Activated CD8-positive, alpha-beta memory T cell treated with anti-CD3 and anti-CD28 coated beads, Interleukin-2, amount 50 U/mL, for 24 hours (primary cell): ENCODE data around the gene CD33.
"Not testable (repeated sequence)": the region's sequence is repeated elsewhere in the genome, so short reads cannot be mapped to it uniquely, and the experiment has no call there.

Source experiments
- DNase-seq: peaks from one replicate; pipeline ENCODE4 v3.0.0-alpha.2; 2020; ENCODE audit errors: extremely low read depth

Gene CD33

GRCh38 chr19:51224898-51225393, at the start of gene CD33:
Gene CD33, plus strand, starts transcription at chr19:51225080. Its CDS starts 39 bp downstream, at chr19:51225119.
- DNase-seq: not testable (repeated sequence)

DNA sequence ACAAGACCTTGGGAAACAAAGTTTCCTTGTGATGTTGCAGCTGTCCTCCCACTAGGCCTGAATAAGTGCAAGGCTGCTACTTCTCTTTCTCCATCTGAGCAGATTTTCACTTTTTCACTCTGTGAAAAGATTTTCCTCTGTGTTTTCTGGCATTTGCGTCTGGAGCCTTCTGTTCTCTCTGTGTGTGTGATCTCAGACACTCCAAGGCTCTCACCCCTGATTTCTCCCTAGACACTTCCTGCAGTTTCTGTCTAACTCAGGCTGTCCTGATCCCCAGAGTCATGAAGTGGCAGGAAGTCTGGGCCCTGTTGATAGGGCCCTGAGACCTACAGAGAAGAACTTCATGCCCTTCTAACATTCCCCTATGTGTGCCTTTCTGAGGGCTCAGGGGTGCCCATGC, 45.6 kb upstream of the CD33 start:
- DNase-seq: no peak

DNA sequence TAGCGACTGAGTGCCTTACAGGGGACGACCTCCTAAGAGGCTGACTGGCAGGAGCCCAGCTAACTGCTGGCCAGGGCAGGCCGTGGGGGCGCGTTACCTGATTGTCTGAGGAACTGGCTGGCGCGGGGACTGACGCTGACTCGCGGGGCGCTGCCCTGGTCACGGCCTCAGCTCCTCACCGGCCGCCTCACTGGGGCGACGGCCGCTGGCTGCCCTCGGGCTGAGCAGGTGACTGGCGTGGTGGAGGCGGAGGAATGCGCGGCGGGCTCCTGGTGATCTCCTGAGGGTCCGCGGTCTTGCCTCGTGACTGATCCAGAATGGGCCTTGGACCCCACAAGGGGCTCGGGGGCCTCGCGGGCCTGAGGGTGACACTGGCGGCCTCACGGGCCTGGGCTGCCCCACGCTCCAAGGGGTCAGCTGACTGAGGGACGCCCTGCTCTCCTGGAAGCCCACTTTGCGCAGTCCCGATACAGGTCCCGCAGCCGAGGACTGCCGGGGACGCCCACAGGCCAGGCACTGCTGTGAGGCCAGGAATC, 43.4 kb upstream of the CD33 start:
- no peak for DNase-seq

GRCh38 chr19:51181913-51182419, 42.9 kb upstream of the CD33 start:
- DNase-seq: no peak

GRCh38 chr19:51183629-51184028, 41.3 kb upstream of the CD33 start:
- DNase-seq: no peak

DNA sequence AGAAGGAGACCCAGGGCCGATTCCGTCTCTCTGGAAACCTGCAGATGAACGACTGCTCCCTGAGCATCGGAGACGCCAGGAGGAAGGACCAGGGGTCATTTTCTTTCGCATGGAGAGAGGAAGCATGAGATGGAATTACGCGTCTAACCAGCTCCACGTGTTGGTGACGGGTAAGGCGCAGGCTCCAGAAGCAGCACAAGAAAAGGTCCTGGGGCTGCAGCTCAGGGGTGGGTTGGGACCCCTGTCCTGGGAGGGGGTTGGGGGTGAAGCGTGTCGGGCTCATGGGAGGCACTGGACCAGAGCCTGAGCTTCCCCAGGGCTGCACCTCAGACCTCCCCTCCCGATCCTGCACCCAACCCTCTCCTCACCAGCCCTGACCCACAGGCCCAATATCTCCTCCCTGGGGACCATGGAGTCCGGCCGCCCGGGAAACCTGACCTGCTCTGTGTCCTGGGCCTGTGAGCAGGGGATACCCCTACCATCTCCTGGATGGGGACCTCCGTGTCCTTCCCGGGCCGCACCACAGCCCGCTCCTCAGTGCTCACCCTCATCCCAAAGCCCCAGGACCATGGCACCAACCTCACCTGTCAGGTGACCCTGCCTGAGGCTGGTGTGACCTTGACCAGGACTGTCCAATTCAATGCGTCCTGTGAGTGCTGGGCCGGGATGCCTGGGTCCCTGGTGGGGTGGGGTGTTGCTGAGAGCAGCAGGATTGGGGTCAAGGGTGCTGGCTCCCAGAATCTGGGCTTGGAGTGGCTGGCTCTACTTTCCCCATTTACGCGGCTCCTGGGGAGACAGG, 39.6 kb upstream of the CD33 start:
- DNase-seq: no peak

DNA sequence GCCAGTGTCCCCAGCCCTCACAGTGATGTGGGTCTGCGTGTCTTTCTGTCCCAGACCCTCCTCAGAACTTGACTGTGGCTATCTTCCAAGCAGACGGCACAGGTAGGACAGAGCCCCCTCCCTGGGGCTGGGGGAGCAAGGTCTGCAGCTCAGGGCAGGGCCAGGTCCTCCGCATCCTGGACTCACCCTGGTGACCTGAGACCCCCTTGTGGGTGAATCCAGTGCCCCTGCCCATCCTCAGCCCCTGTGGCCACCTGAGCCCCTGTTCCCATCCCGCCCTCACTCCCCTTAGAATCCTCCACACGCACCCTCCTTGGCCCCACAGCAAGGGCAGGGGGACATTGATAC, 39.0 kb upstream of the CD33 start:
- no peak for DNase-seq

DNA sequence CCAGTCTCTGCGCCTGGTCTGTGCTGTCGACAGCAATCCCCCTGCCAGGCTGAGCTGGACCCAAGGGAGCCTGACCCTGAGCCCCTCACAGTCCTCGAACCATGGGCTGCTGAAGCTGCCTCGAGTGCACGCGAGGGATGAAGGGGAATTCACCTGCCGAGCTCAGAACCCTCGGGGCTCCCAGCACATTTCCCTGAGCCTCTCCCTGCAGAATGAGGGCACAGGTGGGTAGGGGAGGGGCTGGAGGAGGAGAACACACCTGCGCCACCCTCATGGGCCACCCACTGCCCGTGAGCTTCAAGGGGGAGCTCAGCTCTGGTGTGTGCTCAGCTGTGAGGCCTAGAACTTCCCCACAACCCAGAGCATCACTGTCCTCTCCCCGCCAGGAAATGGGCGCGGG, 38.6 kb upstream of the CD33 start:
- DNase-seq: no peak

DNA sequence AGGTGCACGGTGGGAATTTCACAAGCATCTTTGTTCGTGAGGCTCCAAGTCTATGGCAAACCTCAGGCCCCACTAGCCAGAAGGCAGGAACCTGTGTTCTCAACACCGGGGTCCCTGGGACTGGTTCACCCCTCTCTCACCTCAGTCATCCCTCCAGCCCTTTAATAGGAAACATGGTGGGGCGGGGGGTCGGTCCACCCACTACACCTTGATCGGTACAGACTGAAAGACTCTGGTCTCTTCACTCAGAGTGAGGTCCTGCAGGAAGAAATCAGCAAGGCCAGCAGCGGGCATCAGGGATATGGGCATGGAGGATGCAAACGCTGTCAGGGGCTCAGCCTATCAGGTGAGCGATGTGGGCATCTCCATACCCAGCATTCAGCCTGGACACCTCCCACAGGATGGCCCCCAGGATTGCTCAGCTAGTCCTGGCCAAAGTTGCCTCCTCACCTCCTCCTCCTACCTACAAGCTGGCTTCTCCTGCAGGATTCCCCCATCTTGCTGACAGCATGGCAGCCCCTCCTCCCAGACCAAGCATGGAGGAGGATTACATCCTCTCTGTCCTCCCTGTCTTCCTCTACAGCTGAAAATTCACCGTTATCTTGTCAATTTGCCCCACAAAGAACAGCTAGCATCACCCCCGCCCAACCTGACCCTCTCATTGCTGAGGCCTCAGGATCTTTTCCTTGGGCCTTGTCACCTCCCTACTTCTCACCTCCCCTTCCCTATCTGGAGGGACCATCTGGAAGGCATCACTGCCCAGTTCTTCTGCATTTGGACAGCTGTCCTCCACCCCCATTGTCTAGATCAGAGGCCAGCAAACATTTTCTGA, 37.3 kb upstream of the CD33 start:
- DNase-seq: no peak

GRCh38 chr19:51188227-51188559, 36.7 kb upstream of the CD33 start:
- no peak for DNase-seq

DNA sequence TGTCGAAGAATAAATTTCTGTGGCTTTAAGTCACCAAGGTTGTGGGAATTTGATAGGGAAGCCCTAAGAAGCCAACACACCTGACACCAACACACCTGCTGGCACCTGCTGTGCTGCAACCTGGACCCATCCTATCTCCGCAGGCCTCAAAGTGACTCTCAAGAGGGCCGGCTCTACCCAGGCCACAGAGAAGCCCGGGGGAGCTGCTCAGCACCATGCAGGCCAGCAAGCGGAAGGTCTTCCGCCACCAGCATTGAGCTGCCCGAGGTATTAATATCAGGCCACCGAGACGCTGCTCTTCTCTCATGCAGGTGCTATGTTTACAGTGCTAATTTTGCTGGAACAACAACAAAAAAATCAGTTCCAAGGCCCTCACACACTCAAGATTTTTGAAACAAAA, 32.2 kb upstream of the CD33 start:
- no peak for DNase-seq

GRCh38 chr19:51194527-51195315, 30.2 kb upstream of the CD33 start:
- DNase-seq: no peak

- DNase-seq: no peak
Observed at GRCh38 chr19:51195316-51195586, 29.6 kb upstream of the CD33 start.

- no peak for DNase-seq
Observed at GRCh38 chr19:51195616-51196015, 29.3 kb upstream of the CD33 start.

- DNase-seq: no peak
Observed at GRCh38 chr19:51196181-51196580, 28.7 kb upstream of the CD33 start.

DNA sequence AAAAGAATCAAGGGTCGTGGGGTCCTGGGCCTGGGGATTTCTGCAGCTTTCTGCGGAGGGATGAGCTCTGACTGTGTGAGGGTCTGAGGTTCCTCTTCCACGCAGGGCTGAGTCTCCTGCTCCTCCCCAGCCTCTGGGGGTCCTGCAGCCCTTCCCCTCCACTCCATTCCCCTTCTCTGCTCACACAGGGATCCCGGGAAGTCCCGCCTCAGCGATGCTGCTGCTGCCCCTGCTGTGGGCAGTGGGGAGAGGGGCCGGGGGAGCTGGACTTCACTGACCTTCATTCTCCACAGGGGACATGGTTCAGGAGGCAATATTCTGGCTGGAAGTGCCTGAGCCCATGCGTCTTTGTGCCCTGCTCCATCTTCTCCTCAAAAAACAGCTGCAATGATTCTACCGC, 26.2 kb upstream of the CD33 start:
- no peak for DNase-seq

GRCh38 chr19:51200071-51200666, 24.7 kb upstream of the CD33 start:
- no peak for DNase-seq

DNA sequence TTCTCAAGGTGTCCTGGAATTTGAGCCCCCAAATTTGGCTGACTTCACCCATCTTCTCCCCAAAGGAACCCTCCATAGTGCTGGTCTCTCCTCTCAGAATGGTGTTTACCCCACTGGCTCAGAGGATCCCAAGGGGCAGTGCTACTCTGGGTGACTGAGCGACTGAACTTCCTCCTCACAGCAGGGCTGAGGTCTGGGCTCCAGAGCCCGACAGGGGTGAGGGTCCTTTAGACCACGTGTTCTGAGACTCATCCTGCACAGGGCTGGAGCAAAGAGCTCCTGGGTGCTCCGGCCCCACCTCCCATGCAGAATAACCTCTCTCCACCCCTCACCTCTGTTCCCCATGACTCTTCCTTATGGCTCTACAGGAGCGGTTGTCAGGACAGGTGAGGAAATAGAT, 23.2 kb upstream of the CD33 start:
- DNase-seq: no peak

DNA sequence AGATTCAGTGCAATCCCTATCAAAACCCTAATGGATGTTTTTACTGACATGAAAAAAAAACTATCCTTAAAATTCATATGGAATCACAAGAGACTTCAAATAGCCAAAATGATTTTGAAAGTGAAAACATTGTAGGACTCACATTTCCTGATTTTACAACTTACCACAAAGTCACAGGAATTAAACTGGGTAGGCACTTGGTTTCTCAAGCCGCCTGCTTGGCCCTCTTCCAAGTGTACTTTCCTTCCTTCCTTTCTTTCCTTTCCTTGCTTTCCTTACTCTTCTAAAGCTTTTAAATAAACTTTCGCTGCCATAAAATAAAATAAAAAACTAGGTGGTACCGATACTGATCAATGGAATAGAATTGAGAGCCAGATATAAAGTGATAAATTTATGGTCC, 21.0 kb upstream of the CD33 start:
- no peak for DNase-seq

GRCh38 chr19:51204321-51204720, 20.6 kb upstream of the CD33 start:
- DNase-seq: no peak

- no peak for DNase-seq
Observed at GRCh38 chr19:51207747-51208146, 17.1 kb upstream of the CD33 start.
